BE2C (cell line): Measurements from ENCODE around the gene PBX1.

ENCODE experiments used
- DNase-seq: peaks from one replicate; pipeline ENCODE4 v3.0.0-alpha.2; 2020
- H3K27me3 ChIP-seq: fragments of 250-450 bp; sonication (Bioruptor Pico); 2 replicates; pipeline ENCODE4 v1.5.1; 2020; ENCODE audit warnings: mild to moderate bottlenecking
- H3K36me3 ChIP-seq: fragments of 250-450 bp; sonication (Bioruptor Pico); 2 replicates; pipeline ENCODE4 v1.5.1; 2020; ENCODE audit warnings: mild to moderate bottlenecking
- H3K4me1 ChIP-seq: fragments of 250-450 bp; sonication (Bioruptor Pico); 2 replicates; pipeline ENCODE4 v1.5.1; 2020
- H3K4me3 ChIP-seq: 2 replicates; pipeline ENCODE4 v1.5.1; 2011; ENCODE audit warnings: low read depth, low read length
- H3K9me3 ChIP-seq: fragments of 250-450 bp; sonication (Bioruptor Pico); 2 replicates; pipeline ENCODE4 v1.5.1; 2020
- TF ChIP-seq, protein P1 (sequence below): IDR thresholded peaks from 2 replicates; pipeline ENCODE4 v1.5.1; 2012; ENCODE audit warnings: mild to moderate bottlenecking, low read depth, low read length

Gene PBX1

DNA sequence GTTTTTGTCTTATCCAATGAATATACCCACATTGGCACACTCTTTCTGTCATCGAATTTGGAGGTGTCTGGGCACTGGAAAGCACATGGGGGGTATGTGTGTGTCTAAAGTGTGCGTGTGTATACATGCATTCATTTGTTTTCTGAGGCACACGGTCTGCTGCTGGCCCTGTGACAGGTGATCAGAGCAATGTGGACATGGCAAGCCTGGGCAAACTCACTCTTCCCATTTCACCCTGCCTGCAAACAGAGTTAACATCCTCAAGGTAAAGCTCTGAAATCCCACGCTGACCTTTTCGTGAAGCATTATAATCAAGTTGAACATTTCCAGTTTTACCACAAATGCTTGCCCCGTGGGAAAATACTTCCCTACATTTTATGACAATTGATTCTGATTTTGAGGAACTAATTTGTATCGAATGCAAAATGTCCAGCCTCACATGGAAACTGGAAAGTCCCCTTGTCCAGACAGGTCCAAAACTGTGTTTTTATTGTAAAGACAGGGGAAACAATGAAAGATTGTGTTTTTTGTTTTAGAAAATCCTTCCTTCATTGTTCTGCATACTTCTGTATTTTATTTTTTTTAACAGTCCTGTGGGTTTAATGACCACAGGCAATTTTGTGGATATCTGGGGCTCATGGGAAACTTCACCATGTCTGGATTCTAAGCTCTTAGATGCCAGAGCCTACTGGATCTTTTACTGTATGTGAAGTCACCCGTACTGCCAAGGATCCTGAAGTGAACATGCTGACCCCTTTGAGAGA lies 160.9 kb downstream of the PBX1 start:
- H3K36me3 ChIP-seq: no peaks in the 10 kb centered on the region

GRCh38 chr1:164720440-164721227 lies 161.7 kb downstream of the PBX1 start:
- Histone ChIP-seq H3K4me1 (peaks cover 17% of the 10 kb centered on the region), H3K4me3 (no peak overlapping the region), H3K36me3 (no peaks in the 10 kb centered on the region), H3K9me3 (no peaks in the 10 kb centered on the region), H3K27me3 (no peaks in the 10 kb centered on the region)
- DNase-seq: no peak
- TF ChIP-seq, protein P1, sequence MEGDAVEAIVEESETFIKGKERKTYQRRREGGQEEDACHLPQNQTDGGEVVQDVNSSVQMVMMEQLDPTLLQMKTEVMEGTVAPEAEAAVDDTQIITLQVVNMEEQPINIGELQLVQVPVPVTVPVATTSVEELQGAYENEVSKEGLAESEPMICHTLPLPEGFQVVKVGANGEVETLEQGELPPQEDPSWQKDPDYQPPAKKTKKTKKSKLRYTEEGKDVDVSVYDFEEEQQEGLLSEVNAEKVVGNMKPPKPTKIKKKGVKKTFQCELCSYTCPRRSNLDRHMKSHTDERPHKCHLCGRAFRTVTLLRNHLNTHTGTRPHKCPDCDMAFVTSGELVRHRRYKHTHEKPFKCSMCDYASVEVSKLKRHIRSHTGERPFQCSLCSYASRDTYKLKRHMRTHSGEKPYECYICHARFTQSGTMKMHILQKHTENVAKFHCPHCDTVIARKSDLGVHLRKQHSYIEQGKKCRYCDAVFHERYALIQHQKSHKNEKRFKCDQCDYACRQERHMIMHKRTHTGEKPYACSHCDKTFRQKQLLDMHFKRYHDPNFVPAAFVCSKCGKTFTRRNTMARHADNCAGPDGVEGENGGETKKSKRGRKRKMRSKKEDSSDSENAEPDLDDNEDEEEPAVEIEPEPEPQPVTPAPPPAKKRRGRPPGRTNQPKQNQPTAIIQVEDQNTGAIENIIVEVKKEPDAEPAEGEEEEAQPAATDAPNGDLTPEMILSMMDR: no peak

More for the DNA sequence above, 160.9 kb downstream of the PBX1 start:
- Histone ChIP-seq H3K4me3 (no peak overlapping the region), H3K9me3 (no peaks in the 10 kb centered on the region), H3K27me3 (no peaks in the 10 kb centered on the region; the same call in 1 of the 2 replicates), H3K4me1 (peaks cover 11% of the 10 kb centered on the region)
- TF ChIP-seq, protein P1: no peak
- no peak for DNase-seq

GRCh38 chr1:164721228-164721496 lies 162.2 kb downstream of the PBX1 start:
- TF ChIP-seq, protein P1: no peak
- no peak for DNase-seq
- peaks cover 17% of the 10 kb centered on the region for H3K4me1 ChIP-seq
- H3K36me3 ChIP-seq: no peaks in the 10 kb centered on the region
- H3K9me3 ChIP-seq: no peaks in the 10 kb centered on the region
- no peak overlapping the region for H3K4me3 ChIP-seq
- H3K27me3 ChIP-seq: no peaks in the 10 kb centered on the region

DNA sequence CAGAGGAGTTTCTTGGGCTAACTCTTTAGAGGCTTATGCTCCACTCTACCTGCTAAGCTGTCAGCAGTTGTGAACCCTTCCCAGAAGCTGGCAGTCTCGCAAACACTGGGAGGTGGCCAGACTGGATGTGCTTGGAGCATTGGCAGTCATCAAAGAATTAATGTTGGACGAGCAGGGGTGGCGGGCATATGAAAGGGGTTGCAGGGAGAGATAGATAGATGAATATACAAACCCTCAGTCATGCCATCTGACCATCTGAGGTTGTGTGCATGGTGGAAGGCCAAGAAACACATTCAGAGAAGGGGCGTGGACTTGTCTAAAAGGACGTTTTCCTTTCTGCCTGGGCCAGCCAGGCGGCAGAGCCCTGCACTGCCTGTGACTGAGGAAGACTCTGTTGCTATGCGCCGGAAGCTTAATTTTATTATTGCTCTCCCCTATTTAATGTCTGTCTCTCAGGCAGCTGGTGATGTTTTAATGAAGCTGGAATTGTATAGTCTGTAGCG lies 164.4 kb downstream of the PBX1 start:
- 0 out of 2 replicates have a peak overlapping the region, but pooled peaks have one; percentile 4 for H3K4me3 ChIP-seq
- no peaks in the 10 kb centered on the region for H3K36me3 ChIP-seq
- H3K4me1 ChIP-seq: peaks cover 20% of the 10 kb centered on the region
- H3K27me3 ChIP-seq: no peaks in the 10 kb centered on the region
- TF ChIP-seq, protein P1: no peak
- no peaks in the 10 kb centered on the region for H3K9me3 ChIP-seq
- DNase-seq: peak; percentile 55

GRCh38 chr1:164725401-164725800 lies 166.4 kb downstream of the PBX1 start:
- DNase-seq: no peak
- Histone ChIP-seq H3K27me3 (no peaks in the 10 kb centered on the region), H3K4me1 (peaks cover 20% of the 10 kb centered on the region), H3K36me3 (no peaks in the 10 kb centered on the region), H3K9me3 (no peaks in the 10 kb centered on the region), H3K4me3 (no peak overlapping the region)
- TF ChIP-seq, protein P1: no peak

DNA sequence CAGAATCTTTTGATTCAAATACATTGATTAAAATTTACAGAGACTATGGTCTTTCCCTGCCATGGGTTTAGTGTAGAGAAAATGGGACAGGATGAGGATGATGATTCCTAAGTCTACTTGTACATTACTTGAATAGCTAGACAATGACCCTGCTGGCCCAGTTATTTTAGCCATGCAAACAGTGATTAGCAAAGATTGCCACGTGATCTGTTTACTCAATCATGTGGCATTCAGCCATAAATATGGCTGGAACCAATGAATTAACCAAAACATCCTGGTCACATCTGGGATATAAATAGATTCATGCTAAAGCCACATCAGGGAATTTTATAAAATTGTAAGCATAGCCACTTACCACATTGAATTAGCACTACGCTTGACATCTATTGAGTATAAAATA lies 167.3 kb downstream of the PBX1 start:
- TF ChIP-seq, protein P1: no peak
- DNase-seq: no peak
- Histone ChIP-seq H3K4me3 (no peak overlapping the region), H3K36me3 (no peaks in the 10 kb centered on the region), H3K4me1 (peaks cover 20% of the 10 kb centered on the region), H3K9me3 (no peaks in the 10 kb centered on the region), H3K27me3 (no peaks in the 10 kb centered on the region)
